ENCODE data around the gene SLC9A3.

Gene SLC9A3

DNA sequence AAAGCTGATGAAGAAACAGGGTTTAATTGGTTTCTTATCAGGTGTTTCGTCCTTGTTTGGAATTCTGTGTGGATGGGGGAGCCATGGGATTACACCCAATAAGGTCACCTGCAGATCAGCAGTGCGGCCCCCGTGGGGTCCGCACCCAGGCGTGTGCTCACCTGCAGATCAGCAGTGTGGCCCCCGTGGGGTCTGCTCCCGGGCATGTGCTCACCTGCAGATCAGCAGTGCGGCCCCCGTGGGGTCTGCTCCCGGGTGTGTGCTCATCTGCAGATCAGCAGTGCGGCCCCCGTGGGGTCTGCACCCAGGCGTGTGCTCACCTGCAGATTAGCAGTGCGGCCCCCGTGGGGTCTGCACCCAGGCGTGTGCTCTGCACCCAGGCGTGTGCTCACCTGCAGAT lies 46.2 kb upstream of the SLC9A3 start:
- no peaks in the 10 kb centered on the region for H3K4me1 ChIP-seq (ENCODE audit: insufficient read depth, low read length)
- H3K36me3 ChIP-seq (ENCODE audit: insufficient read depth, low read length): no peaks in the 10 kb centered on the region
- H3K9ac ChIP-seq (ENCODE audit: low read depth, low read length): no peak overlapping the region
- TF ChIP-seq, protein P1, sequence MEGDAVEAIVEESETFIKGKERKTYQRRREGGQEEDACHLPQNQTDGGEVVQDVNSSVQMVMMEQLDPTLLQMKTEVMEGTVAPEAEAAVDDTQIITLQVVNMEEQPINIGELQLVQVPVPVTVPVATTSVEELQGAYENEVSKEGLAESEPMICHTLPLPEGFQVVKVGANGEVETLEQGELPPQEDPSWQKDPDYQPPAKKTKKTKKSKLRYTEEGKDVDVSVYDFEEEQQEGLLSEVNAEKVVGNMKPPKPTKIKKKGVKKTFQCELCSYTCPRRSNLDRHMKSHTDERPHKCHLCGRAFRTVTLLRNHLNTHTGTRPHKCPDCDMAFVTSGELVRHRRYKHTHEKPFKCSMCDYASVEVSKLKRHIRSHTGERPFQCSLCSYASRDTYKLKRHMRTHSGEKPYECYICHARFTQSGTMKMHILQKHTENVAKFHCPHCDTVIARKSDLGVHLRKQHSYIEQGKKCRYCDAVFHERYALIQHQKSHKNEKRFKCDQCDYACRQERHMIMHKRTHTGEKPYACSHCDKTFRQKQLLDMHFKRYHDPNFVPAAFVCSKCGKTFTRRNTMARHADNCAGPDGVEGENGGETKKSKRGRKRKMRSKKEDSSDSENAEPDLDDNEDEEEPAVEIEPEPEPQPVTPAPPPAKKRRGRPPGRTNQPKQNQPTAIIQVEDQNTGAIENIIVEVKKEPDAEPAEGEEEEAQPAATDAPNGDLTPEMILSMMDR (IDR thresholded peaks at IDR 0.05; ENCODE audit: borderline replicate concordance, extremely low read depth, low read length, poor library complexity, severe bottlenecking): no peak
- TF ChIP-seq EZH2 (IDR thresholded peaks at IDR 0.05; ENCODE audit: borderline replicate concordance, low read depth, low read length, severe bottlenecking): no peak
- ATAC-seq (ENCODE audit: insufficient read depth, low read depth) (no peak), DNase-seq (no peak)
- no peak overlapping the region for H3K4me2 ChIP-seq (ENCODE audit: insufficient read depth, low read length)
- peaks cover 1% of the 10 kb centered on the region for H3K9me3 ChIP-seq (ENCODE audit: insufficient read depth, low read length, severe bottlenecking)
- no peak overlapping the region for H3K27ac ChIP-seq (ENCODE audit: low read length)
- no peaks in the 10 kb centered on the region for H3K79me2 ChIP-seq (ENCODE audit: insufficient read depth, low read length)
- H3K4me3 ChIP-seq (ENCODE audit: low read depth in 1 of 2, low read length in 2 of 2): no peak overlapping the region
- no peaks in the 10 kb centered on the region for H3K27me3 ChIP-seq (ENCODE audit: insufficient read depth, low read length, poor library complexity)
- H4K20me1 ChIP-seq (ENCODE audit: insufficient read depth, low read length): 0 out of 2 replicates have a peak, but pooled peaks cover 4% of the 10 kb centered on the region
- H2AFZ ChIP-seq (ENCODE audit: low read depth, low read length): no peak overlapping the region

DNA sequence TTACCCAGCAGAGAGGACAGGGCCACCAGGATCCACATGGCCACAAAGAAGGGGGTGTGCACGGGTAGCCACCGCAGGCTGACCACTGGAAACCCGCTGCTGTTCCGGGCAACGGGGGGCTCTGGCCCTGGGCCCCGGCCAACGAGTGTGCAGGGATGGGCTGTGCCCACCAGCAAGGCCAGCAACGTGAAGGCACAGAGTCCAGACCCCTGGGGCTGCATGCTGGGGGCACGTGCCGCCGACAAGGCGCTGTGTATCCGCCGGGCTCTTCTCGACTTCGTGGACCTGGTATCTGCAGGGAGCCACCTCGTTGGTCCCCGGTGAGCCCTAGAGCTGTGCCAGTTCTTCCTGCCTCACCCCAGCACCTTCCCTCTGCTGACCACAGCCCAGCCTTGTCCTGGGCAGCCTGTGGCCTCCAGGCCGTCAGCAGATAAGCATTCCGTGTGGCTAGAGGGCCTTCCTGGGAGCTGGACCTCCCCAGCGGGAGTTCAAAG lies 45.7 kb upstream of the SLC9A3 start:
- H3K9me3 ChIP-seq (ENCODE audit: insufficient read depth, low read length, severe bottlenecking): no peaks in the 10 kb centered on the region
- TF ChIP-seq EZH2 (IDR thresholded peaks at IDR 0.05; ENCODE audit: borderline replicate concordance, low read depth, low read length, severe bottlenecking): no peak
- TF ChIP-seq, protein P1 (IDR thresholded peaks at IDR 0.05; ENCODE audit: borderline replicate concordance, extremely low read depth, low read length, poor library complexity, severe bottlenecking): no peak
- no peak overlapping the region for H3K4me3 ChIP-seq (ENCODE audit: low read depth in 1 of 2, low read length in 2 of 2)
- DNase-seq: no peak
- H3K36me3 ChIP-seq (ENCODE audit: insufficient read depth, low read length): no peaks in the 10 kb centered on the region
- H4K20me1 ChIP-seq (ENCODE audit: insufficient read depth, low read length): 0 out of 2 replicates have a peak, but pooled peaks cover 4% of the 10 kb centered on the region
- no peaks in the 10 kb centered on the region for H3K79me2 ChIP-seq (ENCODE audit: insufficient read depth, low read length)
- no peak overlapping the region for H3K4me2 ChIP-seq (ENCODE audit: insufficient read depth, low read length)
- H2AFZ ChIP-seq (ENCODE audit: low read depth, low read length): no peak overlapping the region
- no peaks in the 10 kb centered on the region for H3K4me1 ChIP-seq (ENCODE audit: insufficient read depth, low read length)
- no peaks in the 10 kb centered on the region for H3K27me3 ChIP-seq (ENCODE audit: insufficient read depth, low read length, poor library complexity)
- H3K9ac ChIP-seq (ENCODE audit: low read depth, low read length): no peak overlapping the region
- ATAC-seq (ENCODE audit: insufficient read depth, low read depth): no peak
- H3K27ac ChIP-seq (ENCODE audit: low read length): no peak overlapping the region

DNA sequence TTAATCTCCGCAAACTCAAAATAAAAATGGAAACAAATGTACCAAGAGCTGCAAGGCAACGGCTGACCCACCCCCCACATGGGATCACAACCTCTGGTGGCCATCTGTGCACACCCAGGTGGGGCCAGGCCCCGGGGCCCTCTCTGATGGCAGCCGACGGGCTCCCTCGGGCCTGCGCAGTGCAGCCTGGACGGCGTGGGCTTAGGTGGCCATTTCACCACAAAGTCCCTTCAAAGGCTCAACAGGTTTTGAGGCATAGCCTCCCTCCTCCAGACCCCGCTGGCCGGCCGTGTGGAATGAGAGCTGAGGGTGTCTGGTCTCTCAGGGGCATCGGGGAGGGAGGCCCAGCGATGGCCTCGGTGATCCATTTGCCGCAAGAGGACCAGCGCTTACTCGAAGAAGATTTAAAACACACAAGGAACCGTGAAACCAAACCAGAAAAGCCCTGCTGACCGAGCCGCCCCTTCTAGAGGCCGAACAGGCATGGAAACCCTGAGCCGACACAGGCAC lies 45.2 kb upstream of the SLC9A3 start:
- no peak for TF ChIP-seq EZH2 (IDR thresholded peaks at IDR 0.05; ENCODE audit: borderline replicate concordance, low read depth, low read length, severe bottlenecking)
- TF ChIP-seq, protein P1 (IDR thresholded peaks at IDR 0.05; ENCODE audit: borderline replicate concordance, extremely low read depth, low read length, poor library complexity, severe bottlenecking): no peak
- Histone ChIP-seq H3K4me1 (ENCODE audit: insufficient read depth, low read length) (no peaks in the 10 kb centered on the region), H3K79me2 (ENCODE audit: insufficient read depth, low read length) (no peaks in the 10 kb centered on the region), H2AFZ (ENCODE audit: low read depth, low read length) (no peak overlapping the region), H3K27me3 (ENCODE audit: insufficient read depth, low read length, poor library complexity) (no peaks in the 10 kb centered on the region), H4K20me1 (ENCODE audit: insufficient read depth, low read length) (0 out of 2 replicates have a peak, but pooled peaks cover 4% of the 10 kb centered on the region), H3K9ac (ENCODE audit: low read depth, low read length) (no peak overlapping the region), H3K36me3 (ENCODE audit: insufficient read depth, low read length) (no peaks in the 10 kb centered on the region), H3K9me3 (ENCODE audit: insufficient read depth, low read length, severe bottlenecking) (no peaks in the 10 kb centered on the region), H3K27ac (ENCODE audit: low read length) (no peak overlapping the region), H3K4me3 (ENCODE audit: low read depth in 1 of 2, low read length in 2 of 2) (no peak overlapping the region), H3K4me2 (ENCODE audit: insufficient read depth, low read length) (no peak overlapping the region)
- ATAC-seq (ENCODE audit: insufficient read depth, low read depth) (no peak), DNase-seq (no peak)

Measured in DND-41 (cell line).